Astrocyte (in vitro differentiated cells and primary cell): ENCODE measurements around the gene CLIP4.

Experiments
- CTCF ChIP-seq: IDR thresholded peaks from 2 replicates; pipeline ENCODE4 v1.5.1; 2011; ENCODE audit warnings: low read depth, mild to moderate bottlenecking, inconsistent platforms, low read length, moderate library complexity; ENCODE audit not compliant: insufficient read depth
- EZH2 ChIP-seq: IDR thresholded peaks from 2 replicates; pipeline ENCODE4 v1.6.1; 2012; ENCODE audit warnings: mild to moderate bottlenecking, low read length, inconsistent platforms; ENCODE audit not compliant: insufficient read depth

DNA sequence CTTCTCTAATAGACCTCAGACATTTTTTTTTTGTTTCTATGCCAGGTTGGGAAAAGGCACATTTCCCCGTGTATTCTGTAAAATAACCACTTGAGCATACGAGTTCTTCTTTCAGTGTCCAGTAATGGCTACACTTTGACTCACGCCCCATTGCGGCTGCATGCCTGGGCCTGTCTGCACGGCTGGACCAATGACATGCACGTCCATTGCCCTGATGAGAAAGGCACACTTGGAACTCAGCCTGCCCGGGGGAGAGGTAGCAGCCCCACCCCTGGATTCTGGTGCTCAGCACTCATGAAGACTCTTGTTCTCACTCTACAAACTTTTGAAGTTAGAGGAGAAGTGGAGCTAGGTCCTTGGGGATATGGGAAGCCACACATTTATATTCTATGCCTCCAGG, 46.7 kb upstream of the CLIP4 start:
- no peak for TF ChIP-seq CTCF
- TF ChIP-seq EZH2, result no peak
